ENCODE results near the gene ACY1.
"Not testable (repeated sequence)": the region's sequence is repeated elsewhere in the genome, so short reads cannot be mapped to it uniquely, and the experiment has no call there.

Gene ACY1

DNA sequence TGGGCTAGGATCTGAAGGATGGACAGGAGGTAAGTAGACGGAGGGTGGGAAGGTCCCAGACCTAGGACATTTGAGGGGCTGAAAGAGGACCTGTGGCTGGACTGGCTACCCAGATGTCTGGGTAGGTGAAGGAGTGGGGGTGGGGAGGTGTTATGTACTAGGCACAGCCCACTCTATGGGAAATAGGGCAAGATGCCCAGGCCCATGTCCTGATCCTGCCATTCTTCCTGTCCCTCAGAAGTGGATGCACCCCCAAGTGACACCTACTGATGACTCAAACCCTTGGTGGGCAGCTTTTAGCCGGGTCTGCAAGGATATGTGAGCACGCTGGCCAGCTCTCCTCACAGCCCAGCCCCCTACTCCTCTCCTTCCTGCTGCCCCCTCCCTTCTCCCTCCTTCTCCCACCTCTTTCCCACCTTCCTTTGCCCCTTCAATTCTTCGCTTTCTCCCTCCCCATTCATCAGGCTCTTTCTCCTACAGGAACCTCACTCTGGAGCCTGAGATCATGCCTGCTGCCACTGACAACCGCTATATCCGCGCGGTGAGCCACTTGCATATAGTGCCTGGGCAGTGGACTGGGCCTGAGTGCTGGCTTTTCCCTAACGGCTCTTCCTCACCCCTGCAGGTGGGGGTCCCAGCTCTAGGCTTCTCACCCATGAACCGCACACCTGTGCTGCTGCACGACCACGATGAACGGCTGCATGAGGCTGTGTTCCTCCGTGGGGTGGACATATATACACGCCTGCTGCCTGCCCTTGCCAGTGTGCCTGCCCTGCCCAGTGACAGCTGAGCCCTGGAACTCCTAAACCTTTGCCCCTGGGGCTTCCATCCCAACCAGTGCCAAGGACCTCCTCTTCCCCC is 5.2 kb downstream of the ACY1 start:
- DNase-seq (ENCODE audit: low read depth, low spot score) = no peak
- no peak overlapping the region for H3K4me3 ChIP-seq
- no peaks in the 10 kb centered on the region for H3K9me3 ChIP-seq (ENCODE audit: low read depth, low read length)
- H3K27ac ChIP-seq = no peak overlapping the region
- H3K36me3 ChIP-seq (ENCODE audit: insufficient read depth, low read length) = peaks cover 19% of the 10 kb centered on the region
- H3K9ac ChIP-seq (ENCODE audit: insufficient read length) = no peak overlapping the region
- TF ChIP-seq FOXP2 (optimal IDR thresholded peaks at IDR 0.05; ENCODE audit: control extremely low read depth, extremely low read length, insufficient read depth) (no peak), EZH2 (IDR thresholded peaks at IDR 0.05) (no peak), POLR2AphosphoS5 (IDR thresholded peaks at IDR 0.05; ENCODE audit: borderline replicate concordance, low read depth, low read length) (no peak)

DNA sequence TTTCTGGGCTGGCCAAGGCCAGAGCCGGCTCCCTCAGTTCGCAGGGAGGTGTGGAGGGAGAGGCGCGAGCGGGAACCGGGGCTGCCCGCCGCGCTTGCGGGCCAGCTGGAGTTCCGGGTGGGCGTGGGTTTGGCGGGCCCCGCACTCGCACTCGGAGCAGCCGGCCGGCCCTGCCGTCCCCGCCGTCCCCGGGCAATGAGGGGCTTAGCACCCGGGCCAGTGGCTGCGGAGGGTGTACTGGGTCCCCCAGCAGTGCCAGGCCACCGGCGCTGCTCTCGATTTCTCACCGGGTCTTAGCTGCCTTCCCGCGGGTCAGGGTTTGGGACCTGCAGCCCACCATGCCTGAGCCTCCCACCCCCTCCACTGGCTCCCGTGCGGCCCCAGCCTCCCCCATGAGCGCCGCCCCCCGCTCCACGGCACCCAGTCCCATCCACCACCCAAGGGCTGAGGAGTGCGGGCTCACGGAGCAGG is 7.2 kb downstream of the ACY1 start:
- H3K9me3 ChIP-seq (ENCODE audit: low read depth, low read length); H3K27ac ChIP-seq; DNase-seq (ENCODE audit: low read depth, low spot score); H3K9ac ChIP-seq (ENCODE audit: insufficient read length); H3K4me3 ChIP-seq: not testable (repeated sequence)
- peaks cover 37% of the 10 kb centered on the region for H3K36me3 ChIP-seq (ENCODE audit: insufficient read depth, low read length)

DNA sequence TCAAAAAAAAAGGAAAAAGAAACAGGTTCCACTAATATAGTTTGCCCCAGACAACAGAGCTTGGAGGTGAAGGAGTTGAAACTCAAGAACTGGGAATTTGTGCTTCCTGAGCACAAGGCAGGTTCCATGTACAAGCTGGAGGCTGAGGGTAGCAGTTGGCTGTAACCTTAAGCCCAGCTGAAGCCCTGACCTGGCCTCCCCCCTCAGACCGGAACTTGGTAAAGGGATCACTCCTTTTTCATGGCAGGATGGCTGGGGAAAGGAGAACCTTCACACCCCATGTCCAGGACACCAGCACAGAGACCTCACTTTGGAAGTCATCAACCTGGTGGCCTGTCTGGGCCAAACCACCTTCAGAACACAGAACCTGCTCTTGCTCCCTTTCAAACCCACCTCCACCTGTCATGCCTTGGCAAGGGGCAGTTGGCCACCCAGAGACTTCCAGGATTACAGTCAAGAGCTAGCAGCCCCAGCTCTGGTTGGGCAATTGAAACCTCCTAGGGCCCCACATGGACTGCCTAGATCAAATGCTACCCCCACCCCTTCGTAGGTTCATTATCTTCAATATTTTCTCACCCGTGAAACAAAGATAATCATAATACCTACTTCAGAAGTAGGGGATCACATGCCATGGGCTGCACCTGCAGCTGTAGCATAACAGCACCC is 8.8 kb downstream of the ACY1 start:
- Histone ChIP-seq H3K9ac (ENCODE audit: insufficient read length) (no peak overlapping the region), H3K27ac (peak overlapping the region; percentile 62; the same call in 1 of the 2 replicates), H3K36me3 (ENCODE audit: insufficient read depth, low read length) (peaks cover 37% of the 10 kb centered on the region), H3K4me3 (no peak overlapping the region), H3K9me3 (ENCODE audit: low read depth, low read length) (no peaks in the 10 kb centered on the region)
- TF ChIP-seq FOXP2 (optimal IDR thresholded peaks at IDR 0.05; ENCODE audit: control extremely low read depth, extremely low read length, insufficient read depth) (no peak), POLR2AphosphoS5 (IDR thresholded peaks at IDR 0.05; ENCODE audit: borderline replicate concordance, low read depth, low read length) (no peak; the same call in none of the 2 replicates), EZH2 (IDR thresholded peaks at IDR 0.05) (no peak)
- no peak for DNase-seq (ENCODE audit: low read depth, low spot score)

DNA sequence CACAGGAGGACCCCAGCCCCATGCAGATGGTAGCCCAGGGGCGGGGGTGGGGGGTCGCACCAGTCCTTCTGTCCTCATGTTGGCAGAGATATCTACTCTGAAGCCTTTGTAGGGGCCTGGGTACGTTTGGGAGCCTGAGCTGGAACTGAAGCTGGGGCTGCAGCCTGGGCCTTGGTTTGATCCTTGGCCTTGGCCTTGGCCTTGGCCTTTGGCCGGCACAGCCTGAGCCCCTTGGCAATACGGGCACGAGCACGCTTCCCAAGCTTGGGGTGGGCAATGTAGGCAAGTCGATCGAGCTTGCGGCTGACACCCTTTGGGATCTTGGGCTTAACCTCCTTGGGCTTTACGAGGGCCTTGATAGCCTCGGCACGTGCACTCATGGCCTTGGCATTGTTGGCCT is 10.3 kb downstream of the ACY1 start:
- H3K27ac ChIP-seq; DNase-seq (ENCODE audit: low read depth, low spot score); H3K9me3 ChIP-seq (ENCODE audit: low read depth, low read length); H3K9ac ChIP-seq (ENCODE audit: insufficient read length); H3K4me3 ChIP-seq: not testable (repeated sequence)
- peaks cover 37% of the 10 kb centered on the region for H3K36me3 ChIP-seq (ENCODE audit: insufficient read depth, low read length)

DNA sequence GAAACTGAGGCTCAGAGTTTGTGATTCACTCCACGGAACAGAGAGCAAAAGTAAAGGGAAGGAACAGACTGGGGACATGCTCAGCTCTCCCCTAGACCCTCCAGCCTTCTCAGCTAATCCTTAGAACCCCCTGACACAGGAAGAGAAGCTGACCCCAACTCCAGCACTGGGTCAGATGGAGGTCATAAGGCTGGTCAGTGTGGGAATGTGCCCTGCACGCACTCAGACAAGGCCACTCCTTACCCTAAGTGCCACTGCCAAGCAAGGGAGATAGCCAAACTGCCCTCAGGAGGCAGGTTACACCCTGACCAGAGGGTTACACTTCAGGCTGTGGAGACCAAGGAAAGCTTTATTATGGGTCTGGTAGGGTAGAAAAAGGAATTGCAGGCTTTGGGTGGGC is 11.2 kb downstream of the ACY1 start:
- H3K27ac ChIP-seq = peak overlapping the region; percentile 93; the same call in 1 of the 2 replicates

DNA sequence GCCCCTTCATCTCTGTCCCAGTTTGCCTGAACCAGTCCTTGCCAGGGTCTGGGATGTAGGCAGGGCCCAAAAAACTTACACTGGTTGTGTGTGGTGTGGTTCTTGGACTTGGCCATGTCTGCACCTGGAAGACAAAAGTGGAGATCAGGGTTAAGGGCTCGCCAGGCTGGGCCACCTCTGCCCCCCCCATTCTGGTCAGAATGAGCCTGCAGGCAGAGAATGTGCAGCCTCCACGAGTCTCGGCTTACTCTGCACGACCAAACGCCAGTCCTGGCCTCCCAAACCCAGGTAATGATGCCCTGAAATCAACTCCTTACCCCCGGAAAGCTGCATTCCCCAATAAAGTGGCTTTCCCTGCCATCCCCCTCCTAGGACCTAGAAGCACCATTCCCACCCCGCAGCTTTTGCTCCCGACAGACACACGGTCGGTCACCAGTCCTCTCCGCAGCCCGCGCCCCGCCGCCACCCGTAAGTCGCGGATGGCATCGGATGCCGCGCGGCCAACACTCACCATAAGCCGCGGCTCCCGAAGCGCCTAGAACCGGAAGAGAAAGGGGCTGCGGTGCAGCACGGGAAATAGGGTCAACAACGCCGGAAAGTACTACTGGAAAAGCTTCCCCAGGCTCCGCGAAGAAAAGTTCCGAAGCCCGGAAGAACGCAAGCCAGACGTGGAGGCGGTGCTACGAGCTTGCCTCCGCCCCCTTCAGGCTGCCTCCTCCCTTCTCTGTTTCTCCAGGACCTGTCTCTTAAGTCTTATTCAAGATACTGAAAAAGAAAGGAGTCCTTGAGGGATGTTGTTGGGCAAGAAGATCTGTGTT is 12.2 kb downstream of the ACY1 start, which contains the start of gene RPL29:
Gene RPL29, minus strand, starts transcription at position 550 of the 818 bp plus-strand sequence. Its CDS starts 434 bp downstream, at position 116.
- no peaks in the 10 kb centered on the region for H3K9me3 ChIP-seq (ENCODE audit: low read depth, low read length)
- H3K4me3 ChIP-seq = peak within 1 kb of the TSS; percentile 86
- peak within 1 kb of the TSS; percentile 93 for H3K27ac ChIP-seq
- H3K36me3 ChIP-seq (ENCODE audit: insufficient read depth, low read length) = peaks cover 37% of the 10 kb centered on the region
- TF ChIP-seq POLR2AphosphoS5 (IDR thresholded peaks at IDR 0.05; ENCODE audit: borderline replicate concordance, low read depth, low read length) (peak; percentile 96), EZH2 (IDR thresholded peaks at IDR 0.05) (no peak), FOXP2 (optimal IDR thresholded peaks at IDR 0.05; ENCODE audit: control extremely low read depth, extremely low read length, insufficient read depth) (no peak)
- H3K9ac ChIP-seq (ENCODE audit: insufficient read length) = peak within 1 kb of the TSS; percentile 95
- peak; percentile 78 for DNase-seq (ENCODE audit: low read depth, low spot score)

More for the DNA sequence above, 11.2 kb downstream of the ACY1 start:
- Histone ChIP-seq H3K9me3 (ENCODE audit: low read depth, low read length) (no peaks in the 10 kb centered on the region), H3K36me3 (ENCODE audit: insufficient read depth, low read length) (peaks cover 37% of the 10 kb centered on the region), H3K9ac (ENCODE audit: insufficient read length) (peak overlapping the region; percentile 95), H3K4me3 (peak overlapping the region; percentile 86)
- TF ChIP-seq POLR2AphosphoS5 (IDR thresholded peaks at IDR 0.05; ENCODE audit: borderline replicate concordance, low read depth, low read length) = no peak; the same call in 1 of the 2 replicates
- no peak for DNase-seq (ENCODE audit: low read depth, low spot score)

GRCh38 chr3:51997172-51997571 is 13.8 kb downstream of the ACY1 start:
- TF ChIP-seq FOXP2 (optimal IDR thresholded peaks at IDR 0.05; ENCODE audit: control extremely low read depth, extremely low read length, insufficient read depth) (no peak), POLR2AphosphoS5 (IDR thresholded peaks at IDR 0.05; ENCODE audit: borderline replicate concordance, low read depth, low read length) (no peak), EZH2 (IDR thresholded peaks at IDR 0.05) (no peak)
- H3K9me3 ChIP-seq (ENCODE audit: low read depth, low read length) = no peaks in the 10 kb centered on the region
- H3K4me3 ChIP-seq = no peak overlapping the region
- DNase-seq (ENCODE audit: low read depth, low spot score) = no peak
- no peak overlapping the region for H3K27ac ChIP-seq
- peaks cover 30% of the 10 kb centered on the region for H3K36me3 ChIP-seq (ENCODE audit: insufficient read depth, low read length)
- no peak overlapping the region for H3K9ac ChIP-seq (ENCODE audit: insufficient read length)

GRCh38 chr3:51997935-51998596 is 14.7 kb downstream of the ACY1 start:
- TF ChIP-seq POLR2AphosphoS5 (IDR thresholded peaks at IDR 0.05; ENCODE audit: borderline replicate concordance, low read depth, low read length) (no peak), EZH2 (IDR thresholded peaks at IDR 0.05) (no peak), FOXP2 (optimal IDR thresholded peaks at IDR 0.05; ENCODE audit: control extremely low read depth, extremely low read length, insufficient read depth) (no peak)
- Histone ChIP-seq H3K4me3 (no peak overlapping the region), H3K27ac (no peak overlapping the region), H3K36me3 (ENCODE audit: insufficient read depth, low read length) (peaks cover 22% of the 10 kb centered on the region), H3K9me3 (ENCODE audit: low read depth, low read length) (no peaks in the 10 kb centered on the region), H3K9ac (ENCODE audit: insufficient read length) (no peak overlapping the region)
- DNase-seq (ENCODE audit: low read depth, low spot score) = no peak

Measured in SK-N-MC (cell line).